Prostate gland (tissue), 2 donors: Measurements from ENCODE around the gene LRRC41.

Source experiments
- POLR2A ChIP-seq: fragments of 450-650 bp; IDR thresholded peaks from one replicate; pipeline ENCODE4 v1.6.1; 2016; ENCODE audit warnings: antibody characterized with exemption, mild to moderate bottlenecking
- POLR2AphosphoS5 ChIP-seq: sonication (generic); formaldehyde crosslinking; IDR thresholded peaks from one replicate; pipeline ENCODE4 v1.6.1; 2017; ENCODE audit warnings: antibody characterized with exemption
- TF ChIP-seq, protein P1 (sequence below), 4 experiments: fragments of 200-600 bp in 2 of 4; fragments of 450-650 bp in 2 of 4; sonication (generic) in 2 of 4; IDR thresholded peaks; 1 replicate in 3 of 4; 2 replicates in 1 of 4; pipeline ENCODE4 v1.5.1; 2016 to 2019; ENCODE audit warnings: antibody characterized with exemption in 4 of 4, mild to moderate bottlenecking in 2 of 4, moderate library complexity in 2 of 4

DNA sequence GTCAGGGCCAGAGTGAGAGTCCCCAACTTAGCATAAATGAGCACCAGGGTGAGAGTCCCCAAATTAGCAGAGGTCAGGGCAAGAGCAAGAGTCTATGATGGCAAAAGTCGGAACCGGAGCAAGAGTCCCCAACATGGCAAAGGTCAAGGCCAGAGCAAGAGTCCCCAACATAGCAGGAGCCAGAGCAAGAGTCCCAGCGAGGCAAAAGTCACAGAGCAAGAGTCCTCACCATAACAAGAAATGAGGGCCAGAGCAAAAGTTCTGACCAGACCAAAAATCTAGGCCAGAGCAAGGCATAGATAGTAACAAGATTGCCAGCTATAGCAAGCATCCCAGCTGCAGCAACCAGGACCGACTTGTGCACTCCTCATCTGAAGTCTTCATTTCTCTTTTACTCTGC, 40.3 kb upstream of the LRRC41 start:
- TF ChIP-seq, protein P1, sequence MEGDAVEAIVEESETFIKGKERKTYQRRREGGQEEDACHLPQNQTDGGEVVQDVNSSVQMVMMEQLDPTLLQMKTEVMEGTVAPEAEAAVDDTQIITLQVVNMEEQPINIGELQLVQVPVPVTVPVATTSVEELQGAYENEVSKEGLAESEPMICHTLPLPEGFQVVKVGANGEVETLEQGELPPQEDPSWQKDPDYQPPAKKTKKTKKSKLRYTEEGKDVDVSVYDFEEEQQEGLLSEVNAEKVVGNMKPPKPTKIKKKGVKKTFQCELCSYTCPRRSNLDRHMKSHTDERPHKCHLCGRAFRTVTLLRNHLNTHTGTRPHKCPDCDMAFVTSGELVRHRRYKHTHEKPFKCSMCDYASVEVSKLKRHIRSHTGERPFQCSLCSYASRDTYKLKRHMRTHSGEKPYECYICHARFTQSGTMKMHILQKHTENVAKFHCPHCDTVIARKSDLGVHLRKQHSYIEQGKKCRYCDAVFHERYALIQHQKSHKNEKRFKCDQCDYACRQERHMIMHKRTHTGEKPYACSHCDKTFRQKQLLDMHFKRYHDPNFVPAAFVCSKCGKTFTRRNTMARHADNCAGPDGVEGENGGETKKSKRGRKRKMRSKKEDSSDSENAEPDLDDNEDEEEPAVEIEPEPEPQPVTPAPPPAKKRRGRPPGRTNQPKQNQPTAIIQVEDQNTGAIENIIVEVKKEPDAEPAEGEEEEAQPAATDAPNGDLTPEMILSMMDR (IDR thresholded peaks at IDR 0.05) = no peak
- TF ChIP-seq POLR2A = no peak
- no peak for TF ChIP-seq POLR2AphosphoS5
